RPMI7951 (cell line): Measurements from ENCODE around the gene LY6G6C. TPM values are rescaled to one million over a fixed set of nuclear protein-coding genes. Genes with fewer than 3 reads are reported as not detected.

ENCODE experiments used
- DNase-seq: peaks from one replicate; pipeline ENCODE4 v3.0.0-alpha.2; 2012; ENCODE audit warnings: low read depth
- total RNA-seq: library from RNA; depleted of rRNA; stranded (reverse); fragments of >200 nt; shearing (Covaris generic); gene quantifications from 2 replicates; pipeline ENCODE4 v1.2.3, GENCODE V29; 2014

The LY6G6C gene
- total RNA-seq, 1 experiment from 2014 or later = not detected

GRCh38 chr6:31706599-31706998 lies 14.9 kb downstream of the LY6G6C start, which contains the start of gene LY6G6F:
Gene LY6G6F, plus strand, starts transcription at chr6:31706866. Its CDS starts 41 bp downstream, at chr6:31706907.
- no peak for DNase-seq

- DNase-seq = no peak
Measured at GRCh38 chr6:31705931-31706330, 15.6 kb downstream of the LY6G6C start.

GRCh38 chr6:31702819-31703716 lies 18.5 kb downstream of the LY6G6C start, which contains the start of gene ABHD16A:
Gene ABHD16A, minus strand, starts transcription at chr6:31703324. Its CDS starts 43 bp downstream, at chr6:31703281.
- DNase-seq = peak; percentile 98

GRCh38 chr6:31702405-31702818 lies 19.1 kb downstream of the LY6G6C start:
- DNase-seq = no peak

DNA sequence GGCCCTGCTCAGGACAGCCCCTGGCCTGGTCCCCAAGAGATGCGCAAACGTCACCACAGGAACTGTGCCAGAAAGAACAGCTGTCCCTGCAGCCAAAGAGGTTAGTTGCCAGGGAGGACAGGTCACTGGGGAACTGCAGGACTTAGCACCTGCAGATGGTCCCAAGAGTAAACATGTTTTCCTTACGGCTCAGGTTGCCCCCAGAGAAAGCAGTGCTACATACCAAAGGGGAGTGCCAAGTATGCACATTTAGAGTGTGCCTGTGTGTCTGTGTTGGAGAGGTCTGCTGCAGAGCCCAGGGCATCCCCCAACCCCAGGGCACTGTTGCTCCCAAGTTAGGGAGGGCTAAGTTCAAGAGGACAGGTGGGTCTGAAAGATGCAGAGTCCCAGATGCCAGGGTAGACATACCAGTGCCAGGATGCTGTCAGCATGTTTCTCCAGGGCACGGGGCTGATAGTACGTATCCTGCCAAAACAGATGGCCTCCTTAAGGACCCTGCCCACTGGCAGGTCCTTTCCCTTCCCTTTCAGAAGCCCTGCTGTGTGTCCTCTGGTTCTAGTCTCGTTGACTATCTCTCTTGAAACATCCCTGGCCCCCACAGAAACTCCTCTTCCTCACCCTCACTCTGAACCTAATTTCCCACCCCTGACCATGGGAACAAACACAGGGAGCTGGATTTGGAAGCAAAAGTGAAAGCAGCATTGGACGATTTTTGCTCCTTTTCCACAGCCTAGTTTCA lies 19.7 kb downstream of the LY6G6C start:
- peak; percentile 33 for DNase-seq

- no peak for DNase-seq
Measured at GRCh38 chr6:31700740-31701401, 20.7 kb downstream of the LY6G6C start.

DNA sequence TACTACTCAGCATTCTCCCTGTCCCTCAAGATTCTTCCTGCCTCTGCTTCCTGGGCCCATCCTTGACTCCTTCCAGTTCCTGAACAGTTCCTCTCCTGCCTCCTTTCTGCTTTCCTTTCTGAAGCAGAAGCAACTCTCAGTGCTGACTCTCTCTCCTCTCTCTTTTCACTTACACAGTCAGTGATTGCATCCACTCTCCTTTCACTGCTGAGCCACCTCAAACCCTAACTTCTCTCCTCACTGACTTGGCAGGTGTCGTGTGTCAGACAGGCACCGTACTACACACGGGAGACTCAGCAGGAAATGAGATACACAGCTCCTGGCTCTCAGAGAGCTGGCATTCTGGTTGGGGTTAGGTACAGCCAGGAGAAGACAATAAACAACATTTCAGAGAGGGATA lies 24.0 kb downstream of the LY6G6C start:
- DNase-seq = no peak

DNA sequence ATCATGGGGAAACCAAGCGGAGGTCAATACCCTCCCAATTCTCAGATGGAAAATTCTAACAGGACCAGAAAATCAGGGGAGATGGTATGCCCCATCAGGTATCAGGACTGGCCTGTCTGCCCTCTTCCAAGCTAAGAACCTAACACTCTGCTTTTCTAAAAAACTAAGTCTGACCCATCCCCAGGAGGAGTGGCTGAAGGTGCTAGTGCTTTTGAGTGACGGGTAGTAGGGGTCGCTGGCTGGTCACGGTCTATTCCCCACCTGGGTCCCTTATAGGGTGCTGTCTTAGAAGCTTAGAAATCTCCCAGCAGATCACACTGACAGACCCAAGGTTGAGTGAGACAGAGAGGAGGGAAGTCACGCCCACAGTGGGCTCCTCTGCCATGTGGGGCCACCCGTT lies 28.0 kb downstream of the LY6G6C start:
- no peak for DNase-seq

GRCh38 chr6:31692886-31693285 lies 28.7 kb downstream of the LY6G6C start:
- DNase-seq = no peak

- DNase-seq = no peak
Measured at GRCh38 chr6:31692353-31692752, 29.2 kb downstream of the LY6G6C start.

DNA sequence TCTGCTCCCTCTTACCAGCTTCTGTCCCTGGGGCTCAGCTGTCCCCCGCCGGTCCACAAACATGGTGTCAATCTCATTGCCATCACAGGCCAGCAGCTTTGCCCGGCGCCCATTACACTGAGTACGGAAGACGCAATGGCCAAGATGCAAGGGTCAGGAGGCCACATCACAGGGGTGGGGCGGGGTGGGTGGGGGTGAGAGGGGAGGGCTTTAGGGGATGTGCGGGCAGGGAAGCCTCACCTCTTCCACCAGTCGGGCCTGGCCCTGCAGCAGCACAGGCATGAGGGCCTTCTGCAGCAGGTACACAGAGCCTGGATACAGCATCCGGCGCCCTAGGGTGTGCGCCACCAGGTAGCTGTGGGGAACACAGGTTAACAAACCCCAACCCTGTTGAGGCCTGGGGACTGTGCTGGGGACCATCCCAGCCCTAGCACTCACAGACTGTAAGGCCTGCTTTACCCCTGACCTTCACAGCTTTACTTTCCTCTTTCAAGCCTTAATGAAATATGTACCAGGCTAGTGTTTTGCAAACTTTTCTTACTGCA lies 29.9 kb downstream of the LY6G6C start:
- no peak for DNase-seq

- DNase-seq = no peak
Measured at GRCh38 chr6:31691078-31691463, 30.5 kb downstream of the LY6G6C start.

GRCh38 chr6:31690231-31691077 lies 31.1 kb downstream of the LY6G6C start:
- no peak for DNase-seq

GRCh38 chr6:31689249-31690110 lies 32.1 kb downstream of the LY6G6C start:
- DNase-seq = no peak

DNA sequence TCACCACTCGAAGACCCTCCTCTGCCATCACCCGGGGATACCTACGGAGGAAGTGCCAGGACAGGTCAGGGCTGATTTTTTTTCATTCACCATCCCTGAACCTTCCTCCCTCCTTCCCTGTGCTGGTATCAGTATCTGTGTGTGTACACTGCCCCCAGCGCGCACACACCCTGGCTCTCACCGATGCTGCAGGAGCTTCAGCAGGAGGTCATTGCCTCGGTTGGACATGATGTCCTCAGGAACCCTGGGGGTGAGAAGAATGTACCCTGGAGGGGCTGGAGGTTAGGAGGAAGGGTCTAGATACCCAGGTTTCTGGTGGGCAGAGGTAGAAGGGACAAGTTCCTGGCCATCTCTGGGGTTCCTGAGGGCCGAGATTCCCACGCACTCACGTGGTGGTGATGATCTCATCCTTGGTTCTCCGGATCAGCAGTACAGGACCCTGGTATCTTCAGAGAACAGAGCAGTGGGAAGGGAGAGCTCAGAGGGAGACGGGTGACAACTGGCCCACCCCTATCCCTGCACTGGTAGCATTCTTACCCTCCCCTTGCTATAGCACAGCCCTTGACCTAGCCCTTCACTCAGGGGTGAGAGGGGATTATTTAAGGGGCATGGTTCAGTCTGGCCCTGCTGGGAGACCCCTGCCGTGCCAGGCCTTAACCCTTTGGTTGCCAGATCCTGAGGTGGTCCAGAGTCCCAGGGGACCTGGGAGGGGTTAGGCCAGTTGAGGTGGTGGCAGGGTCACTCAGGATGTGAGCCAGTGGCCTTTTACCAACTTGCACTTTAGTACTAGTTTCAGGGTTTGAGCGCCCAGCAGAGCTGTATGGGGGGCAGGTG lies 33.5 kb downstream of the LY6G6C start:
- no peak for DNase-seq

DNA sequence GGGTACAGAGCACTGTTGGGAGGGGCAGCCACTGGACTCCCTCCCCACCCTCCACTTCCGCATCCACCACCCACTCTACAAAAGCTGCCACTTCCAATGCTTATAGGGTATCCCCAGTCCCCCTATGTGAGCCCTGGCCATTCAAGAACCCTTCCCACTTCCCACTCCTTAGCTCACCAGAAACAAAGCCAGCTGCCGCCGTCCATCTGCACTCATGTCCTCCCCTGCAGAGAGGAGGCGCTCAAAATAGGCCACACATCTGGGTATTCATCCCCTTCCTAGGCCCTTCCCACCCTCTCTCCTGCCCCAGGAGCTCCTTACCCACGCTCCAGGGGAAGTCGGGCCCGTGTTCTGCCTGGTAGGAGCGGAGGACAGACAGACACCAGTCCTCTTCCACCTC lies 34.2 kb downstream of the LY6G6C start:
- no peak for DNase-seq

DNA sequence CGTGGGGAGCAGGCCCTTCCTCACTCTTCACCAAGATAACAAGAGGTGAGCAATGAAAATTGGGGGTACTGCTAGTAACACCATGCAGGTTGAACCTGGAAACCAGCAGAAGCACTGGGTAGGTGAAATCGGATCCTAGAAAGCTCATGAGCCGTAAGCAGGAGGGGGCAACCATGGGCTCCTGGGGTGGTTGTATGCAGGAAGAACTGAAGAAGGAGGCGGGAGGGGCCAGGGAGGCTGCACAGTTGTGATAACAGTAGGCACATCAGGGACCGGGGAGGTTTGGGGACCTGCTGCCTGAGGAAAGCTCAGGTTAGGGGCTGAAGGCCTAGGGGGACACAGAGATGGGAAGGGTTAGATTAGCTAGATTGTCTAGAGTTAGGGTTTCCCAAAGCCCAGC lies 35.1 kb downstream of the LY6G6C start:
- DNase-seq = no peak

GRCh38 chr6:31683591-31683990 lies 38.0 kb downstream of the LY6G6C start:
- no peak for DNase-seq

GRCh38 chr6:31681135-31681671 lies 40.3 kb downstream of the LY6G6C start:
- peak; percentile 53 for DNase-seq
